ENCODE data around the gene FOXA2.
A peak's percentile ranks its signal among the peaks of the same experiment; 100 is the strongest.

Gene FOXA2

GRCh38 chr20:22583773-22584521, 425 bp downstream of the FOXA2 start:
- no peak for DNase-seq

GRCh38 chr20:22582964-22583772, 1.2 kb downstream of the FOXA2 start:
- no peak for DNase-seq

GRCh38 chr20:22582386-22582963, 1.9 kb downstream of the FOXA2 start:
- no peak for DNase-seq

- DNase-seq = no peak
Observed at GRCh38 chr20:22581437-22582385, 2.7 kb downstream of the FOXA2 start.

- DNase-seq = no peak
Observed at GRCh38 chr20:22579711-22580697, 4.4 kb downstream of the FOXA2 start.

GRCh38 chr20:22579119-22579427, 5.3 kb downstream of the FOXA2 start:
- DNase-seq = no peak

- DNase-seq = no peak
Observed at GRCh38 chr20:22578221-22579118, 5.9 kb downstream of the FOXA2 start.

- DNase-seq = no peak
Observed at GRCh38 chr20:22577515-22578220, 6.7 kb downstream of the FOXA2 start.

GRCh38 chr20:22576733-22577514, 7.4 kb downstream of the FOXA2 start:
- no peak for DNase-seq

- DNase-seq = no peak
Observed at GRCh38 chr20:22576273-22576672, 8.1 kb downstream of the FOXA2 start.

GRCh38 chr20:22575737-22576136, 8.6 kb downstream of the FOXA2 start:
- no peak for DNase-seq

GRCh38 chr20:22575087-22575721, 9.2 kb downstream of the FOXA2 start:
- DNase-seq = peak; percentile 76

GRCh38 chr20:22574545-22575086, 9.8 kb downstream of the FOXA2 start:
- no peak for DNase-seq

GRCh38 chr20:22572491-22572890, 11.9 kb downstream of the FOXA2 start:
- DNase-seq = no peak

GRCh38 chr20:22572023-22572422, 12.3 kb downstream of the FOXA2 start:
- no peak for DNase-seq

- no peak for DNase-seq
Observed at GRCh38 chr20:22569353-22569752, 15.0 kb downstream of the FOXA2 start.

GRCh38 chr20:22568872-22569344, 15.5 kb downstream of the FOXA2 start:
- no peak for DNase-seq

Measured in NCI-H1417 treated with DMSO at 0.1 percent for 48 hours (cell line).